ENCODE results near the gene TRUB1.

The TRUB1 gene

GRCh38 chr10:114975091-114975490 lies 37.1 kb downstream of the TRUB1 start:
- no peak for DNase-seq (ENCODE audit: low read depth, low spot score)

- DNase-seq (ENCODE audit: low read depth, low spot score), result no peak
These were observed 45.0 kb downstream of the TRUB1 start for GRCh38 chr10:114982989-114983388.

GRCh38 chr10:114987995-114988394 lies 50.0 kb downstream of the TRUB1 start:
- DNase-seq (ENCODE audit: low read depth, low spot score), result no peak

- DNase-seq (ENCODE audit: low read depth, low spot score), result no peak
These were observed 52.6 kb downstream of the TRUB1 start for GRCh38 chr10:114990586-114990985.

GRCh38 chr10:114990991-114991390 lies 53.0 kb downstream of the TRUB1 start:
- DNase-seq (ENCODE audit: low read depth, low spot score), result no peak

- DNase-seq (ENCODE audit: low read depth, low spot score), result no peak
These were observed 54.3 kb downstream of the TRUB1 start for GRCh38 chr10:114992189-114992775.

- DNase-seq (ENCODE audit: low read depth, low spot score), result no peak
These were observed 57.7 kb downstream of the TRUB1 start for GRCh38 chr10:114995468-114996247.

- DNase-seq (ENCODE audit: low read depth, low spot score), result no peak
These were observed 58.5 kb downstream of the TRUB1 start for GRCh38 chr10:114996542-114996941.

- no peak for DNase-seq (ENCODE audit: low read depth, low spot score)
These were observed 61.0 kb downstream of the TRUB1 start for GRCh38 chr10:114998993-114999392.

GRCh38 chr10:115001506-115002381 lies 63.7 kb downstream of the TRUB1 start:
- no peak for DNase-seq (ENCODE audit: low read depth, low spot score)

- DNase-seq (ENCODE audit: low read depth, low spot score), result no peak
These were observed 65.4 kb downstream of the TRUB1 start for GRCh38 chr10:115003396-115003795.

GRCh38 chr10:115004236-115004862 lies 66.4 kb downstream of the TRUB1 start:
- DNase-seq (ENCODE audit: low read depth, low spot score), result no peak

- no peak for DNase-seq (ENCODE audit: low read depth, low spot score)
These were observed 67.8 kb downstream of the TRUB1 start for GRCh38 chr10:115005771-115006170.

GRCh38 chr10:115018185-115018931 lies 80.4 kb downstream of the TRUB1 start:
- no peak for DNase-seq (ENCODE audit: low read depth, low spot score)

- no peak for DNase-seq (ENCODE audit: low read depth, low spot score)
These were observed 82.5 kb downstream of the TRUB1 start for GRCh38 chr10:115020449-115020848.

- DNase-seq (ENCODE audit: low read depth, low spot score), result no peak
These were observed 84.7 kb downstream of the TRUB1 start for GRCh38 chr10:115022733-115023132.

GRCh38 chr10:115023715-115024114 lies 85.7 kb downstream of the TRUB1 start:
- no peak for DNase-seq (ENCODE audit: low read depth, low spot score)

GRCh38 chr10:115024371-115024770 lies 86.4 kb downstream of the TRUB1 start:
- no peak for DNase-seq (ENCODE audit: low read depth, low spot score)

GRCh38 chr10:115026056-115026745 lies 88.2 kb downstream of the TRUB1 start:
- DNase-seq (ENCODE audit: low read depth, low spot score), result no peak

GRCh38 chr10:115026746-115027140 lies 88.7 kb downstream of the TRUB1 start:
- DNase-seq (ENCODE audit: low read depth, low spot score), result no peak

Data from activated CD4-positive, CD25-positive, alpha-beta regulatory T cell treated with anti-CD3 and anti-CD28 coated beads, Interleukin-2, amount 50 U/mL, for 16 hours (primary cell).